Spleen (tissue), 11 donors: ENCODE data around the gene CST9L. TPM values are rescaled to one million over a fixed set of nuclear protein-coding genes. Genes with fewer than 3 reads are reported as not detected.
"Not testable (repeated sequence)": the region's sequence is repeated elsewhere in the genome, so short reads cannot be mapped to it uniquely, and the experiment has no call there.

Source experiments
- DNase-seq: peaks from one replicate; pipeline ENCODE4 v3.0.0-alpha.2; 2020
- H3K27ac ChIP-seq, 8 donors: fragments of 200-600 bp; sonication (generic) in 7 of 8; 1 replicate in 4 of 8; 2 replicates in 4 of 8; pipeline versions ENCODE4 v1.5.0 to v1.8.0; 2016 to 2021; ENCODE audit warnings: inconsistent platforms in 4 of 8, mild to moderate bottlenecking in 4 of 8, moderate library complexity in 1 of 8
- H3K27me3 ChIP-seq, 7 donors: fragments of 200-600 bp; sonication (generic) in 6 of 7; replicated peaks in 1 of 7; 1 replicate in 4 of 7; 2 replicates in 3 of 7; pipeline versions ENCODE4 v1.5.0 to v1.8.0; 2016 to 2021; ENCODE audit warnings: inconsistent platforms in 3 of 7, mild to moderate bottlenecking in 1 of 7
- H3K36me3 ChIP-seq, 6 donors: fragments of 200-600 bp; sonication (generic) in 5 of 6; 1 replicate in 4 of 6; 2 replicates in 2 of 6; pipeline versions ENCODE4 v1.5.0 to v1.8.0; 2016 to 2021; ENCODE audit warnings: inconsistent platforms in 2 of 6
- H3K4me1 ChIP-seq, 6 donors: fragments of 200-600 bp; sonication (generic) in 5 of 6; 1 replicate in 3 of 6; 2 replicates in 3 of 6; pipeline versions ENCODE4 v1.5.0 to v1.8.0; 2016 to 2021; ENCODE audit warnings: inconsistent platforms in 3 of 6
- H3K4me3 ChIP-seq, 8 donors: fragments of 200-600 bp; sonication (generic) in 7 of 8; 1 replicate in 4 of 8; 2 replicates in 4 of 8; pipeline versions ENCODE4 v1.5.0 to v1.8.0; 2016 to 2021; ENCODE audit warnings: inconsistent platforms in 4 of 8, mild to moderate bottlenecking in 4 of 8, moderate library complexity in 2 of 8
- H3K9me3 ChIP-seq, 8 donors: fragments of 200-600 bp; sonication (generic) in 7 of 8; 1 replicate in 4 of 8; 2 replicates in 4 of 8; pipeline versions ENCODE4 v1.5.0 to v1.8.0; 2016 to 2021; ENCODE audit warnings: inconsistent platforms in 4 of 8
- CTCF ChIP-seq, 11 experiments: fragments of 200-600 bp in 7 of 11; fragments of 450-650 bp in 4 of 11; sonication (generic) in 4 of 11; IDR thresholded peaks in 8 of 11; conservative IDR thresholded peaks in 3 of 11; 1 replicate in 7 of 11; 2 replicates in 4 of 11; pipeline versions ENCODE4 v1.4.0 to v1.8.0; 2016 to 2021; ENCODE audit warnings: antibody characterized with exemption in 11 of 11, inconsistent platforms in 4 of 11, mild to moderate bottlenecking in 1 of 11
- POLR2A ChIP-seq, 3 donors: fragments of 450-650 bp; IDR thresholded peaks; one replicate each; pipeline ENCODE4 v1.5.1; 2017; ENCODE audit warnings: antibody characterized with exemption in 3 of 3, mild to moderate bottlenecking in 1 of 3
- POLR2AphosphoS5 ChIP-seq, 3 donors: sonication (generic); formaldehyde crosslinking; IDR thresholded peaks; one replicate each; pipeline ENCODE4 v1.5.1; 2017; ENCODE audit warnings: antibody characterized with exemption in 3 of 3
- WGBS, 5 donors: extraction: QIAGEN DNeasy Blood & Tissue Kit in 3 of 5; methylation state at CpG; one replicate each; pipeline versions ENCODE4 v1.1.5 to v1.1.7; 2013 to 2018; 5-methylcytosine and 5-hydroxymethylcytosine counted together
- intact Hi-C: fragments of 100-400 bp; cut with DNase I; formaldehyde crosslinking; loops from one replicate; pipeline ENCODE4 v1.15.0; 2023; ENCODE audit warnings: low total_unique reads
- polyA plus RNA-seq, 3 donors: library from polyadenylated mRNA; stranded (reverse); fragments of 200-250 nt; gene quantifications; one replicate each; pipeline ENCODE4 v1.2.1, GENCODE V29; 2013
- total RNA-seq, 7 donors: library from RNA; depleted of rRNA in 3 of 7; stranded (reverse); fragments of >200 nt in 3 of 7; fragmentation: NEBNext Ultra II Directional in 4 of 7; extraction: Animal tissue kit (Norgen Biotek cat#: 25700) in 4 of 7; gene quantifications; one replicate each; pipeline versions ENCODE4 v1.1.0 to v1.2.1, GENCODE V29; 2016 to 2021
- donor health status: healthy with polysubstance abuse.
- donor health status: DM: no; HTN: no; CAD: no; lungs with moderate emphysema.
- donor health status: DM: no; HTN: no; CAD: no.
- donor health status: Bipolar disorder and iron deficiency.
- donor health status: healthy.
- donor health status: DM: no; HTN: no; CAD: no.
- donor health status: DM: yes; HTN: yes; CAD: no.

The CST9L gene
- total and polyA plus RNA-seq, 10 donors: not detected

DNA sequence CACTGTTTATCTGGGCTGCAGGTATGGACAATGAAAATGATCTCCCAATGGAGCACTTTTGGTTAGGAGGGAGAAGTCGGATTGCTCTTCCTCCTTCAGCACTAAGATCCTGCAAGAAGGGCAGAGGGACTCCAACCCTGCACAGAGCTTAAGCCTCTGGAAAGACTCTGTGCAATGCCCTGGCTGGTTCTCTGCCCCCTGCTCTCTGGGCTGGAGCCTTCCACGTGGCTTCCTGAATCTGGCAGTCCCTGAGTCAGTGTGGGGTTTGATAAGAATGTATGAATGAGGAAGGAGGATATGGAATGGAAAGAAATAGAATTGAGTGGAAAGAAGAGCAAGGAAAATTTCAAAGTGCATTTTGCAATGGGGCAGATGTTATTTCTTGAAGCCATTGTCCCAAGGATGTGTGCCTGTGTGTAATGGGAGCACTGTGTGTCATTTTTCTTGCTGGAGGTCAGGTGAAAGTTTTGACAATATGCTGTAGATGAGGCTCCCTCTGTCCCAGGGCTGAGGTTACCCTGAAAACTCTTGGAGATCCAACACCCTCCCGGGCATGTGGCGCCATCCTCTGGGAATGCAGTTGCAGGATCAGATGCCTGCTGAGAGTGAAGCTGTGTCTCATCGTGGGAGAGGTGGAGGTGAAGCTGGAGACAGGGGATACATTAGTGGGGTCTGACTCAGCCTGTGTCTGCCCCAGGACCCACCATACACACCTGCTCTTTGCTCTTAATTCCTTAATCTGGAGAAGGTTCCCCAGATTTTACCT lies 16.3 kb upstream of the CST9L start:
- H3K27ac ChIP-seq: no peak overlapping the region
- 54 to 69% (median 63%) methylated on average over 5 of the region's 5 CpGs for WGBS, 5 donors
- TF ChIP-seq CTCF (IDR thresholded peaks at IDR 0.05 in 8 of 11, conservative IDR thresholded peaks at IDR 0.05 in 3 of 11) (no peak), POLR2A (IDR thresholded peaks at IDR 0.05) (no peak), POLR2AphosphoS5 (IDR thresholded peaks at IDR 0.05) (no peak)
- no peaks in the 10 kb centered on the region for H3K4me1 ChIP-seq
- intact Hi-C loops: no loop called here
- peaks cover 0 to 4% (median 0%) of the 10 kb centered on the region in 8 donors for H3K9me3 ChIP-seq
- no peaks in the 10 kb centered on the region for H3K36me3 ChIP-seq
- no peak overlapping the region for H3K4me3 ChIP-seq
- no peak for DNase-seq
- H3K27me3 ChIP-seq: peaks cover 0 to 50% (median 0%) of the 10 kb centered on the region in 7 donors

DNA sequence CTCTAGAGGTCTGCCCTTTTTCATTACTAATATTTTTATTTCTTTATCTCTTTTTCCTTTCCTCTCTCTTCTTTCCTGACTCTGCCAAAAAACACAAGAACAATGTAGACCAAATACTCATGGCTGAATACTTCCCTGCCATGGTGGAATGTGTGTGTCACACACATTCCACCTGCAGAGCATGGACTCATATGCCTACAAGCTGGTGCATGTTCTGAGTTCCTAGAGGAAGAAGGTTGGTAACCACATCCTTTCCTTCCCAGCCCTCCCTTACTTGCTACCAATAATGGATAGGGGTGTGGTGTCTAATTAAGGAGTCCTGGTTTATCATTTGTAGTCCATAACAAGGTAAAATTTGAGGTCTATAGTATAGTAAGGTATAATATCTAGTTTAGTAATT lies 15.2 kb upstream of the CST9L start:
- H3K27ac ChIP-seq: no peak overlapping the region
- intact Hi-C loops: no loop called here
- H3K4me1 ChIP-seq: no peaks in the 10 kb centered on the region
- peaks cover 0 to 50% (median 0%) of the 10 kb centered on the region in 7 donors for H3K27me3 ChIP-seq
- no peak overlapping the region for H3K4me3 ChIP-seq
- H3K36me3 ChIP-seq: no peaks in the 10 kb centered on the region
- peaks cover 0 to 4% (median 0%) of the 10 kb centered on the region in 8 donors for H3K9me3 ChIP-seq
- TF ChIP-seq POLR2A (IDR thresholded peaks at IDR 0.05): no peak
- TF ChIP-seq CTCF (IDR thresholded peaks at IDR 0.05 in 8 of 11, conservative IDR thresholded peaks at IDR 0.05 in 3 of 11): no peak
- no peak for TF ChIP-seq POLR2AphosphoS5 (IDR thresholded peaks at IDR 0.05)
- no peak for DNase-seq

DNA sequence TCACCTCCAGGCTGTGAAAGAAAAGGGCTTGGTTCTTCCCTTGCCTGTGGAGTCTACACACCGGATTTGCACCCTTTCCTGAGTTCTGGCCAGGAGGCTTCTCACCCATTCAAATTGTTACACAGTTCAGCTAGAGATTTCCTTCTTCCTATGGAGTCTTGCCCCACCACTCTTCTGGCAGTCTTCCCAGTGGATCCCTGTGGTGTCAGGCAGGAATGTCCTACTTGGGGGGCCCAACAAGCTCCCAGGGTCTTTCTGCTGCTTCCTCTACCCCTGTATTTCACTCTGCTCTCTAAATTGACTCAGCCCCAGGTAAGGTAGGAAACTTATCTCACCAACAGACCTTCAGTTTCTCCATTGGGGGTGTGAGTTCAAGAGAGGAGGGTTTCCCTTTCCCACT lies 14.0 kb upstream of the CST9L start:
- no peaks in the 10 kb centered on the region for H3K4me1 ChIP-seq
- H3K36me3 ChIP-seq: no peaks in the 10 kb centered on the region
- 77 to 93% (median 89%) methylated on average over 1 of the region's 1 CpG for WGBS, 5 donors
- H3K4me3 ChIP-seq: no peak overlapping the region
- TF ChIP-seq POLR2AphosphoS5 (IDR thresholded peaks at IDR 0.05): no peak
- no peak for TF ChIP-seq POLR2A (IDR thresholded peaks at IDR 0.05)
- TF ChIP-seq CTCF (IDR thresholded peaks at IDR 0.05 in 8 of 11, conservative IDR thresholded peaks at IDR 0.05 in 3 of 11): no peak
- peaks cover 0 to 4% (median 0%) of the 10 kb centered on the region in 8 donors for H3K9me3 ChIP-seq
- peaks cover 0 to 41% (median 0%) of the 10 kb centered on the region in 7 donors for H3K27me3 ChIP-seq
- intact Hi-C loops: no loop called here
- no peak overlapping the region for H3K27ac ChIP-seq
- DNase-seq: no peak

- H3K9me3 ChIP-seq, H3K4me1 ChIP-seq, intact Hi-C loops, H3K27ac ChIP-seq, DNase-seq, H3K4me3 ChIP-seq, H3K36me3 ChIP-seq: not testable (repeated sequence)
- H3K27me3 ChIP-seq: peaks cover 0 to 37% (median 0%) of the 10 kb centered on the region in 7 donors
- WGBS, 5 donors: 75 to 94% (median 87%) methylated on average over 9 of the region's 9 CpGs
Observed at GRCh38 chr20:23581833-23582232, 13.5 kb upstream of the CST9L start.
